ENCODE measurements around the gene SNX5.

DNA sequence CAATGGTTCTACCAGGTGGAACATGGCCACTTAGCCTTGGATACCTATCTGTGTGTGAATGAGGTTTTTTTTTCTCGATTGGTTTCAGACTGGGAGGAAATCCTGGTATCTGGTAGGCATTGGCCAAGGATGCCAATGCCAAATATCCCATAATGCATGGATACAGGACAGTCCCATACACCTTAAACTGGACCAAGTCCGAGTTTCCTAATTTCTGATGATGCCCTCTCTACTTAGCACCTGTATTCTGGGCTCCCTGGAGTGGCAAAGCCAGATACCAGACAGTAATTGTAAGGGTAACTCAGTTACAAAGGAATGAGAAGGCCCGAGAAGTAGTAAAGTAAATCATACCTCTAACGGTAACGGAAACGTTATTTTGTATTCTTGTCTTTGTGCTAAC is 17.9 kb downstream of the SNX5 start:
- TF ChIP-seq, protein P1, sequence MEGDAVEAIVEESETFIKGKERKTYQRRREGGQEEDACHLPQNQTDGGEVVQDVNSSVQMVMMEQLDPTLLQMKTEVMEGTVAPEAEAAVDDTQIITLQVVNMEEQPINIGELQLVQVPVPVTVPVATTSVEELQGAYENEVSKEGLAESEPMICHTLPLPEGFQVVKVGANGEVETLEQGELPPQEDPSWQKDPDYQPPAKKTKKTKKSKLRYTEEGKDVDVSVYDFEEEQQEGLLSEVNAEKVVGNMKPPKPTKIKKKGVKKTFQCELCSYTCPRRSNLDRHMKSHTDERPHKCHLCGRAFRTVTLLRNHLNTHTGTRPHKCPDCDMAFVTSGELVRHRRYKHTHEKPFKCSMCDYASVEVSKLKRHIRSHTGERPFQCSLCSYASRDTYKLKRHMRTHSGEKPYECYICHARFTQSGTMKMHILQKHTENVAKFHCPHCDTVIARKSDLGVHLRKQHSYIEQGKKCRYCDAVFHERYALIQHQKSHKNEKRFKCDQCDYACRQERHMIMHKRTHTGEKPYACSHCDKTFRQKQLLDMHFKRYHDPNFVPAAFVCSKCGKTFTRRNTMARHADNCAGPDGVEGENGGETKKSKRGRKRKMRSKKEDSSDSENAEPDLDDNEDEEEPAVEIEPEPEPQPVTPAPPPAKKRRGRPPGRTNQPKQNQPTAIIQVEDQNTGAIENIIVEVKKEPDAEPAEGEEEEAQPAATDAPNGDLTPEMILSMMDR (IDR thresholded peaks at IDR 0.05; ENCODE audit: low read depth, low read length): no peak
- TF ChIP-seq EZH2phosphoT487 (IDR thresholded peaks at IDR 0.05; ENCODE audit: low read depth): no peak
